ENCODE results near the gene GIMAP8. TPM values are rescaled to one million over a fixed set of nuclear protein-coding genes. Genes with fewer than 3 reads are reported as not detected.
"Not testable (repeated sequence)": the region's sequence is repeated elsewhere in the genome, so short reads cannot be mapped to it uniquely, and the experiment has no call there.

The GIMAP8 gene
- polyA plus RNA-seq, 6 donors from 2014 or later: 0.07 to 0.22 (median 0.08) TPM; not detected in 2

GRCh38 chr7:150520145-150520544 lies 69.7 kb downstream of the GIMAP8 start:
- H3K4me3 Mint-ChIP-seq: no peak overlapping the region
- ATAC-seq (ENCODE audit: low read depth in 2 of 2): no peak
- H3K27ac Mint-ChIP-seq: no peak overlapping the region
- no peak for DNase-seq
- H3K36me3 Mint-ChIP-seq: no peaks in the 10 kb centered on the region
- H3K27me3 Mint-ChIP-seq: no peaks in the 10 kb centered on the region
- H3K4me1 Mint-ChIP-seq: peaks cover 0 to 2% (median under 1%) of the 10 kb centered on the region in 3 donors
- H3K9me3 Mint-ChIP-seq: peaks cover 0 to 2% (median 0%) of the 10 kb centered on the region in 7 donors

GRCh38 chr7:150522931-150523330 lies 72.5 kb downstream of the GIMAP8 start:
- H3K27me3 Mint-ChIP-seq; DNase-seq; H3K4me1 Mint-ChIP-seq; H3K36me3 Mint-ChIP-seq; H3K27ac Mint-ChIP-seq; H3K4me3 Mint-ChIP-seq; ATAC-seq (ENCODE audit: low read depth in 2 of 2): not testable (repeated sequence)
- peaks cover 0 to 18% (median 3%) of the 10 kb centered on the region in 7 donors for H3K9me3 Mint-ChIP-seq

GRCh38 chr7:150524018-150524417 lies 73.6 kb downstream of the GIMAP8 start:
- Mint-ChIP-seq H3K4me1 (no peaks in the 10 kb centered on the region), H3K27me3 (no peaks in the 10 kb centered on the region), H3K4me3 (no peak overlapping the region), H3K9me3 (peaks cover 0 to 29% (median 8%) of the 10 kb centered on the region in 7 donors), H3K36me3 (no peaks in the 10 kb centered on the region), H3K27ac (no peak overlapping the region)
- no peak for DNase-seq
- ATAC-seq (ENCODE audit: low read depth in 2 of 2): no peak

Other genes with a start within 250 kb of the GIMAP8 start
- gene LRRC61, start 127.3 kb upstream of the GIMAP8 start, polyA plus RNA-seq (ENCODE audit: low read depth in 6 of 6): 10 to 100 TPM; 15.2 to 28.6 (median 25.4) TPM
- gene ACTR3C, start 127.1 kb upstream of the GIMAP8 start, polyA plus RNA-seq (ENCODE audit: low read depth in 6 of 6): 1 to 10 TPM in 5 of 6 donors, not detected in 1; 1.3 to 7.6 (median 6.2) TPM
- not detected for gene RARRES2, start 109.0 kb upstream of the GIMAP8 start, polyA plus RNA-seq (ENCODE audit: low read depth in 6 of 6)
- gene REPIN1, start 81.8 kb upstream of the GIMAP8 start, polyA plus RNA-seq (ENCODE audit: low read depth in 6 of 6): 100 to 1,000 TPM in 1 of 6 donors, 10 to 100 TPM in 5; 46.3 to 115 (median 68.5) TPM
- 1 to 10 TPM; 1.4 to 8.9 (median 4.5) TPM for gene ZNF775, start 71.3 kb upstream of the GIMAP8 start, polyA plus RNA-seq (ENCODE audit: low read depth in 6 of 6)
- gene GIMAP7, start 64.2 kb downstream of the GIMAP8 start, polyA plus RNA-seq (ENCODE audit: low read depth in 6 of 6): 1 to 10 TPM in 5 of 6 donors, under 1 TPM in 1; 0.36 to 5.2 (median 1.5) TPM
- gene GIMAP4, start 116.8 kb downstream of the GIMAP8 start, polyA plus RNA-seq (ENCODE audit: low read depth in 6 of 6): 1 to 10 TPM in 5 of 6 donors, under 1 TPM in 1; 0.75 to 4.4 (median 1.5) TPM
- 1 to 10 TPM in 1 of 6 donors, under 1 TPM in 5; 0.22 to 1.4 (median 0.31) TPM for gene GIMAP6, start 181.8 kb downstream of the GIMAP8 start, polyA plus RNA-seq (ENCODE audit: low read depth in 6 of 6)
- gene GIMAP2, start 235.1 kb downstream of the GIMAP8 start, polyA plus RNA-seq (ENCODE audit: low read depth in 6 of 6): 10 to 100 TPM in 5 of 6 donors, 1 to 10 TPM in 1; 8.2 to 40.4 (median 14.0) TPM

All from naive B cell (primary cell).